M059J (cell line): Measurements from ENCODE around the gene RGMA. TPM values are rescaled to one million over a fixed set of nuclear protein-coding genes. Genes with fewer than 3 reads are reported as not detected.
"Not testable (repeated sequence)": the region's sequence is repeated elsewhere in the genome, so short reads cannot be mapped to it uniquely, and the experiment has no call there.

Experiments used
- DNase-seq: peaks from one replicate; pipeline ENCODE4 v3.0.0-alpha.2; 2012; ENCODE audit warnings: low read depth
- total RNA-seq: library from RNA; depleted of rRNA; stranded (reverse); fragments of >200 nt; shearing (Covaris generic); gene quantifications from 2 replicates; pipeline ENCODE4 v1.2.3, GENCODE V29; 2014

Gene RGMA
- total RNA-seq, 1 experiment from 2014 or later, result not detected

DNA sequence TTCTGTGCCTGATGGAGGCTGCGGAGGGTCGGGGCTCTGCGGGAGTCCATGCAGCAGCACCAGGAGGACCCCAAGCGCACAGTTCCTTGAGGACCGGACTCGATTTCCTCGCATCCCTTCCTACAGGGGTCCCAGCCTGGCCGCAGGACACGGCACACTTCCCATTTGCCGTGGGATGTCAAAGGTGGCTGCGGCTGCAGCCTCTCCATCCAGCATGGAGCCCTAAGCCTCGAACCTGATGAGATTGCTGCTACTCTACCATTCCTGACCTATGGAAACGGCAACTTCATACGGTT, 40.6 kb downstream of the RGMA start:
- DNase-seq, result no peak

GRCh38 chr15:93047621-93048425, 41.2 kb downstream of the RGMA start:
- DNase-seq, result no peak

DNA sequence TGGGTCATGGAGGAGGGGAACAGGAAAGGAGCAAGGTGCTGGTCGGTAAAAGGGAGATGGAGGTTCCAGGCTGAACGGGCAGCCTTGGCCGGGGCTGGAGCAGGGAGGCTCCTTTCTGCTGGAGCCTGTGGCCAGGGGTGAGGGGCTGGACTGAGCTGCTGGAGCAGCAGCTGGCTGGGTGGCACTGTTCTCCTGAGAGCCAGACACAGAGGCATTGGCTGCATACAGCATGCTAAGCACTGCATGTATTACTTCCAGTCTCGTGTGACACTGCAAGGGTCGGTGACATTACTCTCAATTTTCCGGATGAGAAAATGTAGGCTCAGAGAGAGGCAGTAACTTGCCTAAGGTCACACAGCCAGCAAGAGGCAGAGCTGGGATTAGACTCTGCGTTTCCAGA, 42.3 kb downstream of the RGMA start:
- no peak for DNase-seq

DNA sequence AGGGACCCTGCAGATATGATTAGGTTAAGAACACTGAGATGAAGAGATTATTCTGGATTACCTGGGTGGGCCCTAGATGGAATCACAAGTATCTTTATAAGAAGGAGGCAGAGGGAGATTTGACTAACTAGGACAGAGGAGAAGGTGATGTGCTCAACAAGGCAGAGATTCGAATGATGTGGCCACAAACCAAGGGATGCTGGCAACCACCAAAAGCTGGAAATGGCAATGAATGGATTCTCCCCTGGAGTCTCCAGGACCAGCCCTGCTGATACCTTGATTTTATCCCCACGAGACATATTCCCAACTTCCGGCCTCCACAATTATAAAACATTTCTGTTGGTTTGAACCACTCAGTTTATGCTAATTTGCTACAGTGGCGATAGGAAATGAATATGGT, 42.9 kb downstream of the RGMA start:
- no peak for DNase-seq

- DNase-seq, result no peak
Measured at GRCh38 chr15:93045191-93045785, 43.7 kb downstream of the RGMA start.

- DNase-seq, result no peak
Measured at GRCh38 chr15:93044301-93045190, 44.5 kb downstream of the RGMA start.

DNA sequence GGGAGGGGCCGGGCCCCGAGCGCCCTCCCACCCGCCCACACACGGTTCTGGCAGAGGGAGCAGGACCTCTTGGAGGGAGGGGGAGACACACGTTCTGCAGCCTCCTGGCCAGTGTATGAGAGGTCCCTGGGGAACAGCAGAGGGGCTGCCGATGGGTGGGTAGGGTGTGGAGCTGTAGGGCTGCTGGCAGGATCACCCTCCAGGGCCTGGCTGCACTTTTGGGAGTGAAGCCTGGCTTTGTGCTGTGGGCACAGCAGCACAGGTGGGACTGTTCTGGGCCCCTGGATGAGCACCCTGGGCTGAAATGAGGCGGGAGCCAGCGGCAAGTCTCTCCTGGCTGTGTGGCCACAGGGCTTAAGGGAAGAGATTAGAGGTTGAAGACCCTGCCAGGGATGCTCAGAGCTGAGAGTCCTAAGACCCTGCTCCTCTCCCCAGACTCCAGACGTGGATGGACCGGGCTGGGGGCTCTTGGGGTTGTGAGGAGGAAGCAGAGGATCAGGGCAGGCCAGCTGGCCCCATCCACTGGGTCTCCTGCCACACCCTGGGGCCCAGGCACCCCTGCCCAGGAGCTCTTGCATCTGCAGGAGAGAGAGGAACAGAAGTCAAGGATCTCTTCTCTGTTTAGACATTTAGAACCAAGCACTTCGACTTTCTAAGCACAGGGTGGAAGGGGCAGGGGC, 45.2 kb downstream of the RGMA start:
- no peak for DNase-seq

- no peak for DNase-seq
Measured at GRCh38 chr15:93042691-93043378, 46.2 kb downstream of the RGMA start.

GRCh38 chr15:93042211-93042610, 46.8 kb downstream of the RGMA start:
- DNase-seq, result no peak

DNA sequence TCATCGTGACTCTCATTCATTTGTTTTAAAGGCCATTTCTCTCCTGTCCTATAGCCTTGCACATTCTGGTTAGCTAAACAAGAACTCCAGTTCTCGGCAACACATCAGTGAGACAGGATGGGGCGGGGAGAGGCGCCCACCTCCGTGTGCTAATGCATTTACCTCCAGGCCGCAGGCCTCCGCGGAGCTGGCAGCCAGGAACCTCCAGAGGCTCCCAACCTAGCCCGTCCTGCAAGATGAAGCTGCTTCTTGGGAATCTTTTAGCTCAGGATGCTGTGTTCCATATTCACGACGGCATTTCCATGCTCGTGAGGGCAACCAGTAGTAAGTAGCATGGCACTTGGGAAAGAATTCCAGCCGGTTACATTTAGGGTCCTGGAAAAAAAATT, 47.9 kb downstream of the RGMA start:
- no peak for DNase-seq

- no peak for DNase-seq
Measured at GRCh38 chr15:93040288-93041158, 48.5 kb downstream of the RGMA start.

DNA sequence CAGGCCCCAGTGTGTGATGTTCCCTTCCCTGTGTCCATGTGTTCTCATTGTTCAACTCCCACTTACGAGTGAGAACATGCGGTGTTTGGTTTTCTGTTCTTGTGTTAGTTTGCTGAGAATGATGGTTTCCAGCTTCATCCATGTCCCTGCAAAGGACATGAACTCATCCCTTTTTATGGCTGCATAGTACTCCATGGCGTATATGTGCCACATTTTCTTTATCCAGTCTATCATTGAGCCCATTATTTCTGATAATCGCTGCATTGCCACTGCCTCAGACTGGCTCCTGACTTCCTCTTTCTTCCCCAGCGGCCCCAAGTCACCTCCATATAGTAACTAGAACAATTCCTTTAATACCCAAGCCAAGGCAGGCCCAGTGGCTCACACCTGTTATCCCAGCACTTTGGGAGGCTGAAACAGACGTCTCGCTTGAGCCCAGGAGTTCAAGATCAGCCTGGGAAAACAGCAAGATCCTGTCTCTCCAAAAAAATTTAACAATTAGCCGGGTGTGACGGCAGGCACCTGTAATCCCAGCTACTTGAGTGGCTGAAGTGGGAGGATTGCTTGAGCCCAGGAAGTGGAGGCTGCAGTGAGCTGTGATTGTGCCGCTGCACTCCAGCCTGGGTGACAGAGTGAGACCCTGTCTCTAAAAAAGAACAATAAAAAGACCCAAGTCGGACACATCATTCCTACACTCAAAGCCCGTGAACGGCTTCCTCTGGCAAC, 49.3 kb downstream of the RGMA start:
- DNase-seq, result not testable (repeated sequence)

DNA sequence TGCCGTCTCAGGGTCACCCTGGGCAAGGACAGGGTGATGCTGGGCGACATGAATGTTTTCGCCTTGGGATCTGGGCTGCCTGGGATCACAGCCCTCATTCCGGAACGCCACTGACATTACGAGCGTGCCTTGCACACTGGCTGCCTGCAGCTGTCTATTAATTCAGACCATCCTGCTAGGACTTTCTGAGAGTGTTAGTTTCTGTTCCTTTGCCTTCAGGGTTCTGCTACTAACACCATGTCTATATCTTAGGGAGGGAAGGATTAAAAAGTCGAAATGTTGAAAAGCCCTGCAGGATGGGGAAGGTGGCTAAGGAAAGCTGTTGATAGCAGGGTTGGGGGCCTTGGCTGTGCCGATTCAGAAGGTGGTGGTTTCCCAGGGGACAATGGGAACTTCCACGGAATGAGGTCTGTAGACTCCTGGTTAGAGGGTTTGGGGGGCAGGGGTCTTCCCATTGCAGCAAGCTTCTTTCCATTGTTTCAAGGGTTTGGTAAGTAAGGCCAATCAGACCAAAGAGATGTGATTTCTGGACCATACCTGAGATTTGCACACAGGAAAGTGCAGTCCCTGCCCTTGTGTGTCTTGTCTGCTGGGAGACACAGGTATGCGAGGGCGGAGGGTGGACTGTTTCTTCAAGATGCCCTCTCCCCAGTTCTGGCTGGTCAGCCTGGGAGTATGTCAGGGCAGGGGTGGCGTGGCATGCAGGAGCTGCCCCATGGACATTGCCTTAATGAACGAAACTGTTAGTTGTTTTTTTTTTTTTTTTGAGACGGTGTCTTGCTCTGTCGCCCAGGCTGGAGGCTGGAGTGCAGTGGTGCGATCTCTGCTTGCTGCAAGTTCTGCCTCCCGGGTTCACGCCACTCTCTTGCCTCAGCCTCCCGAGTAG, 50.9 kb downstream of the RGMA start:
- no peak for DNase-seq

- peak; percentile 12 for DNase-seq
Measured at GRCh38 chr15:93036951-93037819, 51.8 kb downstream of the RGMA start.

DNA sequence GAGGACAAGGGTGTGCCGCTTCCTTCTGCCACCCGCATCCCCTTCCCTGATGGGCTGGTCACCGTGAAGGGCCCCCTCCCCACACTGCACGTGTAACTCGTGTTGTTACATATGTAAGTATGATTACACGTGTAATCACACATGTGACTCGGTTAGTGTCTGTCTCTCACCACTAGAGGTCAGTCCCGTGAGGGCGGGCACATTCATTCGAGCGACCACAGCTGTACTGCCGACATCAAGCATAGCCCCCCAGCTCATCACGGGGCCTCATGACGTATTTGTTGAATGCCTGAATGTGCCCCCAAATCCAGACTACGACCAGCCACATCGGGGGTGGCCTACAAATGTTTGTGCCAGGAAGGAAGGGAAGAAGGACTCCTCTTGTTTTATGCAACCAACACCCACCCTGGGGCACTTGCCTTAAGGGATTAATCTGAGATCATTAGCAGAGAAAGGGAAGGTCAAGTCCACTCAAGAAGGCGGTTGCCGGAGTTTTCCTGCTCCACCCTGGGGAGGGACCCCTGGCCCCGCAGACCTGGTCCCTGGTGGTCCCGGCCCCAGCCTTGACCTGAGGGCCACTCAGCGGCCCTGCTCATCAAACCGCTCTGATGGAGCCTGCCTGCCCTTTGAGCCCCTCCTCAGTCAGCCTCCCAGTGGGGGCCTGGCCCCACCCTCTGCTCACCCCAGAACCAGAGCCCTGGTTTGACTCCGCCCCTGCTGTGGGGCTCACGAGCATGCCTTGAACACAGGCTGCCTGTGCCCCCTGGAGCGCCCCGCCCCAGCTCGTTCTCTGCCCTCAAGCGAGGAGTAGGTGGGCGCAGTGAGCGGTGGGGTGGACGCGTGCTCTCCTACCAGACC, 52.8 kb downstream of the RGMA start:
- DNase-seq, result no peak

DNA sequence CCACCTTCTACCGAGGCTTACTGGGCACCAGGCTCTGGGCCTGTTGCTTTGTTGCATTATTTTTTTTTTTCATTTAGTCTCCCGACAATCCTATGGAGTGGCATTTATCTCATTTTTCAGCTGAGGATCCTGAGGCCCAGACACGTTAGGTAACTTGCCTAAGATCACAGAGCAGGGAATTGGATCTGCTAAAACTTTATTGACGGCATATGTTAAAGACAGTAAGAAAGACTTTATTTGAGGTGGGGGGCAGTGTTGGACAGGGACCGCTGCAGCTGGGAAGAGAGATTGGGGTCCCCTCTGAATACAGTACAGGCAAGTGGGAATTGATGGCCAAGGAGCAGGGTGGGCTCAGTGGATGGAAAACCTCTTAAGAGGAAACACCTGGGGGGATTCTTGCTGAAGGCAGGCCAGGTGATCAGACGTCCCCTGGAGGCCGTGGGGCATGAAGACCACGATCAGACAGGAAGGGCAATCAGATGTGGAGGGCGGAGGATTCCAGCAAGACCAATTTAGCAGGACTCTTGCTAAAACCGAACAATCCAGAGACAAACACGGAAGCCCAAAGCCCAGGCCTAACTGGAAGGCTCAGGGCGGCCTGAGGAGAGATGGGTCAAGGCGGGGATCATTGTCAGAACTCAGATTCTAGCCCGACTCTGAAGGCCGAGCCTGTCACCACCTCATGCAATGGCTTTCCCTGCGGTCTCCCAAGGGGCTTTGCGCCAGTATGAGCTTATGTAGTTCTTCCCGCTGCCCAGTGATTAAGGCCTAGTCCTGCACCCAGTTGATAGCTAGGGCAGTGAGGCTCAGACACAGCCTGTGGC, 53.7 kb downstream of the RGMA start:
- DNase-seq, result no peak
